ENCODE measurements around the gene PLEKHM3. TPM values are rescaled to one million over a fixed set of nuclear protein-coding genes. Genes with fewer than 3 reads are reported as not detected.

The PLEKHM3 gene
- total RNA-seq, 1 donor = 13.8 TPM

DNA sequence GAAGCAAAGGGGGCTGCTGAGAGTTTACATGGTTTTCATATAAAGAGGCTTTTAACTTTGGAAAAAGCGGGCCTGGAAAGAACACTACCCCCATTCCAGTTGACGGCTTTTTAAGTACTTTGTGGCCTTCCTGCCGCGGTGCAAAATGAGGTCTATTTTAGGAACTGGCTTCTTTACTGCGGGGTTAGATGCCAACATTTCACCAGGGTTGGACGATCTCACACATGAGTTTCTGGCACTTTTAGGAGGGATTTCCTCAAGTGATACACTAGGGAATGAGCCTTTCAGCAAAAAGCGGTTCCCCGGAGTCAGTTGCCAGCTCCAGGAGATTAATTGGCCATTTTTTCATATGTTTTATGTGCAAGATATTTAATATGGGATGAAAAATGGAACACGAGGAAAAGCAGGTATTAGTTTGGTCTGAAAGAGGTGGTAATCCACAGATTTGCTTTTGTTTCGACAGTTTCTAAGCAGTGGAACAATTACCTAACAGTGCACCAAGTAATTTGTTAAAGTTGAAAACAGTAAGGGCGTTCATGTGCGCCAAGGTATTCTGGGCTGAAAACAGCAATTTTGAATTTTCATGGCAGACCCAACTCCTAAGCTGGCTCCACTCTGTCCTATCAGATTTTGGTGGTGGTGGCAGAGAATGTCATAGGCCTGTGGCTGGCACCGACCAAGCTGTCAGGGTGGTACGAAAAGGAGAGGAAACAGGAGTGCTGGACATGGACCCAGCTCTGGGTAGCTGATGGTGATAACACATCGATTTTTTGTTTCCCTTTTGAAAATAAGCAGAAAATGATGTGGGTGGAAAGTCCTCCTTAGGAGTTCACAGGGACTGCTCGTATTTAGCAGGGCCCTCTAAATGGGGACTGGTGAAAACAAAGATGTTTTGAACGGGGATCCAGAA, 200.0 kb downstream of the PLEKHM3 start:
- H3K4me3 ChIP-seq (ENCODE audit: low read depth, low read length) = no peak overlapping the region
- no peak for DNase-seq (ENCODE audit: low read depth)
- TF ChIP-seq, protein P1, sequence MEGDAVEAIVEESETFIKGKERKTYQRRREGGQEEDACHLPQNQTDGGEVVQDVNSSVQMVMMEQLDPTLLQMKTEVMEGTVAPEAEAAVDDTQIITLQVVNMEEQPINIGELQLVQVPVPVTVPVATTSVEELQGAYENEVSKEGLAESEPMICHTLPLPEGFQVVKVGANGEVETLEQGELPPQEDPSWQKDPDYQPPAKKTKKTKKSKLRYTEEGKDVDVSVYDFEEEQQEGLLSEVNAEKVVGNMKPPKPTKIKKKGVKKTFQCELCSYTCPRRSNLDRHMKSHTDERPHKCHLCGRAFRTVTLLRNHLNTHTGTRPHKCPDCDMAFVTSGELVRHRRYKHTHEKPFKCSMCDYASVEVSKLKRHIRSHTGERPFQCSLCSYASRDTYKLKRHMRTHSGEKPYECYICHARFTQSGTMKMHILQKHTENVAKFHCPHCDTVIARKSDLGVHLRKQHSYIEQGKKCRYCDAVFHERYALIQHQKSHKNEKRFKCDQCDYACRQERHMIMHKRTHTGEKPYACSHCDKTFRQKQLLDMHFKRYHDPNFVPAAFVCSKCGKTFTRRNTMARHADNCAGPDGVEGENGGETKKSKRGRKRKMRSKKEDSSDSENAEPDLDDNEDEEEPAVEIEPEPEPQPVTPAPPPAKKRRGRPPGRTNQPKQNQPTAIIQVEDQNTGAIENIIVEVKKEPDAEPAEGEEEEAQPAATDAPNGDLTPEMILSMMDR (IDR thresholded peaks at IDR 0.05; ENCODE audit: insufficient read depth, low read depth, low read length) = no peak

DNA sequence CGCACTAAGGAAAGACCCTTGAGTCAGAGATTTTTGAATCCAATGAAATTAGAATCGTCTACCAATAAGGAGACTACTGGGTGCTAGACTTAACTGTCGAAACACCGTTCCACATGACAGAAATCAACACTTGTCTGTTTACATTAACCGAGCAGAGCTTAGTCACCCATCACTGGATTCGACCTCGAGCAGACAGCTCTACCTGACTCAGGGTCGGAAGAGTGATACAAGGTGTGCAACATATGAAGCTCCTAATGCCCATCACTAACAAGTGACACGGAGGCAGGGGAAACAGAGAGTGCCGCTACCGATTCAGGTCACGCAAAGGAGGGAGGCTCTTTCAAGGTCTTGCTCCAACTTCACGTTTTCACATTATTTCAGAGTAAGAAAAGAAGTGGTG, 201.5 kb downstream of the PLEKHM3 start:
- no peak for DNase-seq (ENCODE audit: low read depth)
- TF ChIP-seq, protein P1 (IDR thresholded peaks at IDR 0.05; ENCODE audit: insufficient read depth, low read depth, low read length) = no peak
- no peak overlapping the region for H3K4me3 ChIP-seq (ENCODE audit: low read depth, low read length)

DNA sequence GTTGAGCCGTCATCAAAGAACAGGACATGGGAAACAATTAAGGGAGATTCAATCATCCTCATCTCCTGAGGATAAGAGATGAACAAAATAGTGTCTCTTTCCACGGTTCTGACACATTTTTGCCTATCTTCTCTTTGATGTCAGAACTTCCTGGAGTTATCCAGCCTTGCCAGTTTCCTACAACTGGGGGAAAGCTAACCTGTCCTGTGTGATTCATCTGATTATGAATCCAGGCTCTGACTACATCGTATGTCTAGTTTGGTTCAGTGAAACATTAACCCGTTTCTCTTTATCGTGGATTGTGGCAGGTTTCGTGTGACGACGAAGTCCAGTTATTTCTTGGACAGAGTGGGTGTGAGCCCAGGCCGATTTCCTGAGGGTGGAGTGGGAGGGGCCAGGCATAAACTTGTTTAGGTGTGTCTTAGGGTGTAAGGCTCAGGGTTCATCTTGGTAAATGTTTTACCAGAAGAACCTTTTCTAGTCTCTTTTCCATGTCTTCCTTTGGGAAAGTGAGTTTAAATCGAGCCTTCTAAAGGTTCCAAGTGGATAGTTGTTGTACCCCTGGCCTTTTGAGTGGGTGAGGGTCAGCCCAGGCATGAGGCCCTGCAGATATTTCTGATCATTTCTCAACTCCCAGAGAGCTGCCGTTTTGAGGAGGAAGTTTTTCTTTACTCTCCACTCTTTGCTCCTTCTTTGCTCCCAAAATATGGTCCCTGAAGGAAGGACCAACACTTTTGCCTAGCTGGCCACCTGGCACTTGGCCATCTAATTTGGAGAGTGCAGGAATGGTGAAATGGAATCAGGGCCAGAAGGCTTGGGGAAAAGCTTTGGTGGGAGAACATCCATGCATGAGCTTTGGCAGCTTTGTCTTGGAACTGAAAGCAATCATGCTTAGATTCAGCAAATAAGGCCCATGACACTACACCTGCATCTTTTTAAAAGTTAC, 205.2 kb downstream of the PLEKHM3 start:
- H3K4me3 ChIP-seq (ENCODE audit: low read depth, low read length) = no peak overlapping the region
- TF ChIP-seq, protein P1 (IDR thresholded peaks at IDR 0.05; ENCODE audit: insufficient read depth, low read depth, low read length) = no peak
- DNase-seq (ENCODE audit: low read depth) = no peak

DNA sequence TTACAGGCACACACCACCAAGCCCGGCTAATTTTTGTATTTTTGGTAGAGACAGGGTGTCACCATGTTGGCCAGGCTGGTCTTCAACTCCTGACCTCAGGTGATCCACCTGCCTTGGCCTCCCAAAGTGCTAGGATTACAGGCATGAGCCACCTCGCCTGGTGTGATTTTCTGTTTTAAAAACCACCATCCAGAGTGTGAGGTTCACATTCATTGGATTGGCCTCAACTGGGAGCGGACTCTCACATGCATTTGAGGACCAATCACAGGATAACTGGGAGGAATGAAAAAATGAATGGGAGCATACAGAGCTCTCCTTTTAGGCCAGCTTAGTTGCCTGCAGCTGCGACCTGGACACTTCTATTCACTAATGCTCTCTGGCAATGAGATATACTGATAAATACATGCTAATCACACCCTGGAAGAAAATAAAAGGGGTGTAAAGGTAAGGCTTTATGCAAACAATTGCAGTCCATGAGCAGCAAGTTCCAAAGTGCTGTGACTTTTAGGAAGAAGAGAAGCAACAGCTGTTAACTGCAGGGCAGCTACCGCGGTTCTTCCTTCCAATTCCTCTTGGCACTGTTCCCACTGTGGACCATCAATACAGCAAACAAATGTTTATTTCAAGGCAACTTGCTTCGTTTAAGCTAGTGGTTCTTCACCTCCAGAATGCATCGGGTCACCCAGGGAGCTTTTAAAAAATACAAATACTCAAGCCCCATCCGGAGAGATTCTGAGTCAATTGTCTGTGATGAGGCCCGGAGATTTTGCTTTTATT, 206.1 kb downstream of the PLEKHM3 start:
- H3K4me3 ChIP-seq (ENCODE audit: low read depth, low read length) = no peak overlapping the region
- TF ChIP-seq, protein P1 (IDR thresholded peaks at IDR 0.05; ENCODE audit: insufficient read depth, low read depth, low read length) = no peak
- DNase-seq (ENCODE audit: low read depth) = no peak

DNA sequence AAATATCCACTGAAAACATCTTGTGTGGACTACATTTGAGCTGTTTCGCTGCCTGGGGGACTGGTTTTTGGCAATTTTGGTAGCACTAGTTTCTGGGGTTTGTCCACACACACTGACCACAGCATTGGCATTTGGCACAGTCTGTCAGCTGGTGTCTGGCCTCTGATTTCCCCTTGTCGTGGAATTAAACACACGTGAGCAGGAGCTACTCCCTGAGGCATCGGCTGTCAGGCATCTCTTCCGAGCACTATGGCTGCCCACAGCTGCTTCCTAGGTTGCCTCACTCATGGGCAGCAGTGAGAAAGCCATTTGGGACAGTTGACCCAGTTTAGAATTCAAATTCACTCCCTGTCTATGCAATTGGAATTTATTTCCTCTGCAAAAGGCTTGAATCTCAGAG, 208.8 kb downstream of the PLEKHM3 start:
- DNase-seq (ENCODE audit: low read depth) = no peak
- TF ChIP-seq, protein P1 (IDR thresholded peaks at IDR 0.05; ENCODE audit: insufficient read depth, low read depth, low read length) = no peak
- H3K4me3 ChIP-seq (ENCODE audit: low read depth, low read length) = no peak overlapping the region

DNA sequence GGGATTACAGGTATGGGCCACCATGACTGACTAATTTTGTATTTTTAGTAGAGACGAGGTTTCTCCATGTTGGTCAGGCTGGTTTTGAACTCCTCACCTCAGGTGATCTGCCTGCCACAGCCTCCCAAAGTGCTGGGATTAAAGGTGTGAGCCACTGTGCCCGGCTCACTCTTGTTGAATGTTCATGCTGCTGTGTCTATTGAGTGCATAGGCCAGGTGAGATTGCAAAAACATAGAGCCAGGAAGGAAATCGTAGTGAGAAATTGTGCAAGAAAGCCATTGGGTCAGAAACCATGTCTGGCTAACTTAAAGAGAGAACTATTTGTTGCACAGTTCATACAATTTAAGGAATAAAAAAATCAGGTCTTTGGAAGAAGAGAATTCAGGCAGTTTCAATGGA, 210.1 kb downstream of the PLEKHM3 start:
- TF ChIP-seq, protein P1 (IDR thresholded peaks at IDR 0.05; ENCODE audit: insufficient read depth, low read depth, low read length) = no peak
- no peak for DNase-seq (ENCODE audit: low read depth)

More for the DNA sequence above, 210.1 kb downstream of the PLEKHM3 start:
- H3K4me3 ChIP-seq (ENCODE audit: low read depth, low read length) = no peak overlapping the region
